GM21390 (cell line): ENCODE results near the gene RILP.
"Not testable (repeated sequence)": the region's sequence is repeated elsewhere in the genome, so short reads cannot be mapped to it uniquely, and the experiment has no call there.

ENCODE experiments used
- ATAC-seq: cut with Tn5 transposase; IDR thresholded peaks from one replicate; pipeline ENCODE4 v1.9.1; 2021; ENCODE audit not compliant: unreplicated experiment

Gene RILP, protein sequence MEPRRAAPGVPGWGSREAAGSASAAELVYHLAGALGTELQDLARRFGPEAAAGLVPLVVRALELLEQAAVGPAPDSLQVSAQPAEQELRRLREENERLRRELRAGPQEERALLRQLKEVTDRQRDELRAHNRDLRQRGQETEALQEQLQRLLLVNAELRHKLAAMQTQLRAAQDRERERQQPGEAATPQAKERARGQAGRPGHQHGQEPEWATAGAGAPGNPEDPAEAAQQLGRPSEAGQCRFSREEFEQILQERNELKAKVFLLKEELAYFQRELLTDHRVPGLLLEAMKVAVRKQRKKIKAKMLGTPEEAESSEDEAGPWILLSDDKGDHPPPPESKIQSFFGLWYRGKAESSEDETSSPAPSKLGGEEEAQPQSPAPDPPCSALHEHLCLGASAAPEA

GRCh38 chr17:1649844-1650501 lies at the start of gene RILP:
Gene RILP, minus strand, starts transcription at chr17:1649866. Its CDS starts 62 bp downstream, at chr17:1649804.
- no peak for ATAC-seq

- ATAC-seq, result no peak
Observed at GRCh38 chr17:1697681-1698080, 48.0 kb upstream of the RILP start.

DNA sequence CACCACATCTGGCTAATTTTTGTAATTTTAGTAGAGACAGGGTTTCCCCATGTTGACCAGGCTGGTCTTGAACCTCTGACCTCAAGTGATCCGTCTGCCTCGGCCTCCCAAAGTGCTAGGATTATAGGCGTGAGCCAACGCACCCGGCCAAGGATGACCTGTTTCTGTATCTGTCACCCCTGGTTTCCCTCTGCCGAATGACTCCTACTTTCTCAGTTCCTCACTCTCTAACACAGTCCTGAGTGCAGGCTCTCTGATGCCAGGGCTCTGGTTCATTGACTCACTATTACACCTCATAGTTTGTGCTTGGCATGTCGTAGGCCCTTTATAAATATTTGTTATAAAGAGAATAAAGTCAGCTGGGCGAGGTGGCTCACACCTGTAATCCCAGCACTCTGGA lies 45.7 kb upstream of the RILP start:
- no peak for ATAC-seq

- no peak for ATAC-seq
Observed at GRCh38 chr17:1693339-1693738, 43.7 kb upstream of the RILP start.

- no peak for ATAC-seq
Observed at GRCh38 chr17:1690544-1691221, 41.0 kb upstream of the RILP start.

DNA sequence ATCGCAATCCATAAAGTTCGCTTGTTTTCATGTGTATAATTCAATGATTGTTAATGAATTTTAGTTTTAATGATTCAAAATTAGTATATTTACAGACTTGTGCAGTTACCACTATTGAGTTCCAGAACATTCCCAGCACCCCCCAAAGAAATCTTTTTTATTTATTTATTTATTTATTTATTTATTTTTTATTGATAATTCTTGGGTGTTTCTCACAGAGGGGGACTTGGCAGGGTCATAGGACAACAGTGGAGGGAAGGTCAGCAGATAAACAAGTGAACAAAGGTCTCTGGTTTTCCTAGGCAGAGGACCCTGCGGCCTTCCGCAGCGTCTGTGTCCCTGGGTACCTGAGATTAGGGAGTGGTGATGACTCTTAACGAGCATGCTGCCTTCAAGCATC lies 38.7 kb upstream of the RILP start:
- ATAC-seq, result not testable (repeated sequence)

GRCh38 chr17:1686086-1686485 lies 36.4 kb upstream of the RILP start:
- no peak for ATAC-seq

DNA sequence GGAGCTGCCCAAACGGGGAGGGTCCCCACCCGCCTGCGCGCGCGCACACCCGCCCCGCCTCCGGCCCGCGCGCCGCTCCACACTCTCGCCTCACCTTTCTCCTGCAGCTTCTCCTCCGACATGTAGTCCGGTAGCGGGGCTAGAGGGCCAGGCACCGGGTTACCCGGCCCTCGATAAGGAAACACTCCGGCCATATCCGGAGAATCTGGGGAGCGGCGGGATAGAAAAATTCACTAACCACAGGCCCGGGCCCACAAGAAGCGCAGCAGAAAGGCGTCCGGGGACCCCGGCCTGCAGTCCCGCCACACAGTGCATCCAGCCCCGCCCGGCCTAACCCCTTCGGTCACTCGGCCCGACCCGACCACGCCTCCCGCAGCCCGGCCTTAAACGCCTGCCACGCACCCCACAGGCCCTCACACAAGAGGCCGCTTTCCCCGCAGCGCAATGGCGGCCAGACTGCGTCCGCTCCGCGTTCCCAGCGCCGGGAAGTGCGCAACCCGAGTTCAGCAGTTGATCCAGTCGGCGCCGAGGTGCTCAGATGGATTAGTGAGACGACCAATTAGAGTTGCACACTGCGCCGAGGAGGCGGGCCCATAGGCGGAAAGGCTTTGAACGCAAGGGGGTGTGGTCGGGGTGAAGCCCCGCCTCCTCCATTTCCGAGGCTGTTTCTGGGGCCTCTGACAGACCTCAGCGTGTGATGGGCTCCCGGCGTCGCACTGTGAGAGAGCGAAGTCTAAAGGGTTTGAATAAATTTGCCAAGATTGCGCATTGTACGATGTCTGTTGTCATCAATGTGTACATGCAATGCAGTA lies 34.9 kb upstream of the RILP start, which contains the start of gene PRPF8:
PRPF8 (minus strand) TSS at position 490 of the 812 bp plus-strand sequence; CDS start at position 194, 296 bp downstream.
- peak; percentile 96 for ATAC-seq

GRCh38 chr17:1683459-1683858 lies 33.8 kb upstream of the RILP start:
- ATAC-seq, result no peak

DNA sequence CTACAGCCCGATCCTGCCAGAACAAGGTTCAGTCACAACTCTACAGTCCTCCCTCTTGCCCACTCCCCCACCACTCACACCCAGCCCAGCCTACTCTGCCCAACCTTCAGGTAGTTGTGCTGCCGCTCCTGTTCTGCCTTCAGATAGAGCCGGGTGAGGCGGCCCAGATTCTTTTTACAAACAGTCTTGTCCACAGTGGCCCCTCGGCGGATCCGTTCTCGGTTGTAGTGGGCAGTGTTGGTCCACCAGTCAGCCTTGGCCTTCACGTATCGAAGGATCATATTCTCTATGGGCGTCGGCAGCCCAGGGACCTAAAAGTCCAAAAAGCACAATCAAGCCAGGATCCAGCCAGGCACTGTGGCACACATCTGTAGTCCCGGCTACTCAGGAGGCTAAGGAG lies 26.7 kb upstream of the RILP start:
- ATAC-seq, result no peak

GRCh38 chr17:1673041-1673785 lies 23.5 kb upstream of the RILP start:
- ATAC-seq, result no peak

- not testable (repeated sequence) for ATAC-seq
Observed at GRCh38 chr17:1663934-1664333, 14.3 kb upstream of the RILP start.

DNA sequence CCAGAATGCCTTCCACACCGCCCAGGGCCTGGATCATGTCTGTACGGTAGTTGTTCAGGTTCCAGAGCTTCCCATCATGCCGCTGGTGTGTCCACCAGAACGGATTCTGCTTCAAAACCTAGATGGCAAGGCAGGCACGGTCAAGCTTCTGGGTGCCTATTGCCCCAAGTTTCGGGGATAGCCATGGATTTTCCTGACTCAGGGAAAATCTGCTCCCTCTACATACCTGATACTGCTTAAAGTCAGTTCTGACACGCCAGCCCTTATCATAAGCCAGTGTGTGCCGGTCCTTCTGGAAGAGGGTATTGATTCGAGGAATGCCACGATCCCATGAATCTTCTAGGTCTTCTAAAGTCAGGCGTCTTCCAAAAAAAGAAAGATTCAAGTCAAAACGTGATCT lies 11.4 kb upstream of the RILP start:
- no peak for ATAC-seq

DNA sequence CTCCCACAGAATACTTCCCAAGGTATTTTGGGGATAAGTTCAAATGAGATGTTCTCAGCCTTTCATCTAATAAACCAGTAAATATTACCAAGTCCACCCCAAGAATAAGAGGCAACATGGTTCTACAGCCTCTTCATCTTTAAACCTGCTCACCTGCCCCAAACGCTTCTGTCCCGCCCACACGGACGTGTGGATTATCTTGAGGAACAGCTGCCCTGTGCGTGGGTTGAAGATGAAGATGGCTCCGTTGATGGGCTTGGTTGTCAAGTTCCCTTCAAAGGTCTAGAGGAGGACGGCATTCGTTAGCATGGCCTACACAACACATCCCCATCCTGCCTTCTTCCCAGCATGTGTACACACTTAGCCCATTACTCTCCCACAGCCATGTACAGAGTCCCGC lies 8.4 kb upstream of the RILP start:
- ATAC-seq, result no peak

DNA sequence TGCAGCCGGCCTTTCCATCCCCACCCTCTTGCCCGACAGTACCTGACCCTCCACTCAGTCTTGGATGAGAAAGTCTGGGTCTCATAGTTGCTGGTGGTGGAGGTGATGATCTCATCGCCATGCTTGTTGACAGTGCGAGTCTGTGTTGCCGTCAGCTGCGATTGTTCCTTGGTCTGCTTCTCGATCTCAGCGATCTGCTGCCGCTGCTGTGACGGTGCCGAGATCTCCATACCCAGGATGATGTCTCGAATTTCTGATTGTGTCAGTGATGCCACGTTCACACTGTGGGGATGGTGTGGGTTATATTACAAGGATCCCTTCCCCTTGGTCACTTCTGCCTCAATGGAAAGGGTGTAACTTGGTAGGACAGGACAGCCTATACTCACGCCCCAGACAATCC lies 4.1 kb upstream of the RILP start:
- no peak for ATAC-seq

DNA sequence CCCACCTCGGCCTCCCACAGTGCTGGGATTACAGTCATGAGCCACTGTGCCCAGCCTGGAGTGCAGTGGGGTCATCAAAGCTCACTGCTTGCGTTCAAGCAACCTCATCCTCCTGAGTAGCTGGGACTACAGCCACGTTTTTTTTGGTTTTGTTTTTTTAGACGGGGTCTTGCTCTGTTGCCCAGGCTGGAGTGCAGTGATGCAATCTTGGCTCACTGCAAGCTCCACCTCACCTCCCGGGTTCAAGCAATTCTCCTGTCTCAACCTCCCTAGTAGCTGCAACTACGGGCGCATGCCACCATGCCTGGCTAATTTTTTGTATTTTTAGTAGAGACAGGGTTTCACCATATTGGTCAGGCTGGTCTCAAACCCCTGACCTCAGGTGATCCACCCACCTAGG lies 3.1 kb upstream of the RILP start:
- ATAC-seq, result not testable (repeated sequence)

GRCh38 chr17:1651559-1651844 lies 1.8 kb upstream of the RILP start:
- ATAC-seq, result no peak

DNA sequence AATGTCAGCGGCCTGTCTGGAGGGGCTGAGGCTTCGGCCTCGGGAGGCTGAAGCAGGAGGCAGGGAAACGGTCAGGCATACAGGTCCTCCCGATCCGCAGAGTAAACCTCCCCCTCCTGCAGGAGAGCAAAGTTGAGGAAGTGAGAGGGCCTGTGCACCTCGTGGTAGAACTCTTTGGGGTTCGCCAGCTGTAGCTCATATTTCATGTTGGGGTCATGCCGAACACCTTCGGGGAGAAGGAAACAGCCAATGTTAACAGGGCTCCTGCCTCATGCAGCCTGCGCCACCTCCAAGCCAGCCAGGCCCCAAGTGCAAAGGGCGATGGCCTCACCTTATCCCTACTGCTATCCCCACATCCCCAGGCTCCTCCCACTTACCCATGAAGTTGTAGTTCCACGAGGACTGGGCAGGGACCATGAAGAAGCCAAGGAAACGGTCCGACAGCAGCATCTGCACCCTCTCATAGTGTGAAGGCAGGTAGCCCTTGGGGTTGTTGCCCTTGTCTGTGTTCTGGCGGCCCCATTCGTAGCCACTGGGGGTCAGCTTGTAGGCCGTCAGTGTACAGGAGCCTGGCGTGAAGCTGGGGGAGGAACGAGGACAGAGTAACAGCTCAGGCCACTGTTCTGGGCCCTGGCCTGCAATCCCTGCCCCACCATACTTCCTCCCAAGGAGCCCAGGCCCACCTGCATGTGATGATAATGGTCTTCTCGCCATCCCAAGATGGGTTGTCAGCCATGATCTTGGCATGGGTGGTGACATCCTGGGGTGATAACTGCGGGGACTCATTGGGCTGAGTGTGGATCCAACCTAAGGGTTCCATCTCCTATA lies 1.3 kb upstream of the RILP start:
- no peak for ATAC-seq

GRCh38 chr17:1648963-1649843 lies 463 bp downstream of the RILP start:
- peak; percentile 42 for ATAC-seq
